GM18951 (cell line): ENCODE measurements around the gene HSP90AB1.

Source experiments
- POLR2A ChIP-seq: IDR thresholded peaks from 4 replicates; pipeline ENCODE4 v1.6.1; 2011; ENCODE audit warnings: mild to moderate bottlenecking; ENCODE audit not compliant: insufficient read length, insufficient read depth; ENCODE audit errors: extremely low read depth
- in situ Hi-C: fragments of 300-500 bp; cut with MboI; formaldehyde crosslinking; loops from one replicate; pipeline ENCODE4 v1.12.0; 2022; ENCODE audit warnings: low sequenced_read_pairs, mixed read lengths, inconsistent platforms; ENCODE audit not compliant: unreplicated experiment

The HSP90AB1 gene

DNA sequence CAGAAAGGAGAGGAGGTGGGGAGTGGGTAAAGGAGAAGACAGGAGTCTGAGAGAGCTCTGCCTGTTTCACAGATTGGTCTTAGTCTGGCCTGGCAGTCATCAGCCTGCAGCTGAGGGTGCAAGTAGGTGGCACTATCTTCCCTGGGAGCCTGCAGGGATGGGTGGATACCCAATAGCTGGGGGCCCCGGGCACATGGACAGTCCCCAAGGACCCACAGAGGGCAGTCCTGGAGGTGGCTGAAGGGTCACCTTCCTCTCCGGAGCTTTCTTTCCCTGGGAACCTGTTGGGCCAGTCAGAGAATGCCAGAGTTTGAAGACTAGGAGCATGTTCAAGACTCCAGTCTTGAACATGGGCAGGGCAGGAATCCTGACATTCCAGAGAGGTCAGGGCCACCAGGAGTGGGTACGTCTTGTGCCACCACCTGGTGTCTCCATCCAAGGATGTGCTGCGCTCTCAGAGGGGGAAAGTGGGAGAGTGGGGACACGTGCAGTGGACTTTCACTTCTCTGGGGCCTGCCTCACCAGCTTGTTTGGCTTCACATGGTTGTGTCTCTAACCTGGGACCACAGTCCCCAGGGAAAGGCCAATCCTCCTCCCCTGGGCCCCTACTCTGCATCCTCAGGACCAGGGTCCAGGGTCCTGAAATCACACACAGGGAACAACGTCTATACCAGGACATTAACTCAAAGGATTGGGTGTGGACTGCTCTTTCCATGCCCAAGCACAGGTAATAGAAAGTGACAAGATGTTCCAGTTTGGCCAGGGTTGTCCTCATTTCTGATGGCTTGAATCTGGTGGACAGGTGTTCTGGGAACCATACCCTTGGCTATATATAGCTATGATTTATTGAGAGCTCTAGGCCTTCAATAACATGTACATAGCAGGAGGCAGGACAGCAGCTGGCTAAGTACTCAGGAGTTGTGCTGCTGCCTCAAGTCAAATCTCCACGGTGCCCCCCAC lies 48.2 kb downstream of the HSP90AB1 start:
- no peak for TF ChIP-seq POLR2A
- in situ Hi-C loops: no loop called here

- in situ Hi-C loops: no loop called here
- TF ChIP-seq POLR2A: no peak
These were observed 50.5 kb downstream of the HSP90AB1 start for GRCh38 chr6:44297063-44298038.

GRCh38 chr6:44298055-44298803 lies 51.3 kb downstream of the HSP90AB1 start:
- no peak for TF ChIP-seq POLR2A
- in situ Hi-C loops: no loop called here

DNA sequence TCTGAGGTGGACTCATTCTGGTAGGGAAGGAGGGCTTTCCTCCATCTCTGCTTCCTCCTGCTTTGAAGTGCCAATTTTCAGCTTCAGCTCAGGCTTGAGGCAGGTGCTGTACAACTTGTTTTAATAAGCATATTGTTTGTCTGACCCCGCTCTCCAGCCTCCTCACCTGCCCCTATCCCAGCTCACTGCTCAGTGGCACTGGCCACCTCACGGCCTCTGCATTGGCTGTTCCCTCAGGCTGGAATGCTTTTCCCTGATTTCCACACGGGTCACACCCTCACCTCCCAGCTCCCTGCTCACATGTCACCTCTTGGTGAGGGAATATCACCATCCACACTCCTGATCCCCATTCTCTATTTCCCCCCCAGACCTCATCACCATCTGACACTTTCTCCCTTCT lies 52.0 kb downstream of the HSP90AB1 start:
- in situ Hi-C loops: no loop called here
- TF ChIP-seq POLR2A: no peak

GRCh38 chr6:44300292-44300823 lies 53.5 kb downstream of the HSP90AB1 start:
- in situ Hi-C loops: no loop called here
- no peak for TF ChIP-seq POLR2A

- in situ Hi-C loops: no loop called here
- TF ChIP-seq POLR2A: no peak
These were observed 54.2 kb downstream of the HSP90AB1 start for GRCh38 chr6:44301106-44301505.

DNA sequence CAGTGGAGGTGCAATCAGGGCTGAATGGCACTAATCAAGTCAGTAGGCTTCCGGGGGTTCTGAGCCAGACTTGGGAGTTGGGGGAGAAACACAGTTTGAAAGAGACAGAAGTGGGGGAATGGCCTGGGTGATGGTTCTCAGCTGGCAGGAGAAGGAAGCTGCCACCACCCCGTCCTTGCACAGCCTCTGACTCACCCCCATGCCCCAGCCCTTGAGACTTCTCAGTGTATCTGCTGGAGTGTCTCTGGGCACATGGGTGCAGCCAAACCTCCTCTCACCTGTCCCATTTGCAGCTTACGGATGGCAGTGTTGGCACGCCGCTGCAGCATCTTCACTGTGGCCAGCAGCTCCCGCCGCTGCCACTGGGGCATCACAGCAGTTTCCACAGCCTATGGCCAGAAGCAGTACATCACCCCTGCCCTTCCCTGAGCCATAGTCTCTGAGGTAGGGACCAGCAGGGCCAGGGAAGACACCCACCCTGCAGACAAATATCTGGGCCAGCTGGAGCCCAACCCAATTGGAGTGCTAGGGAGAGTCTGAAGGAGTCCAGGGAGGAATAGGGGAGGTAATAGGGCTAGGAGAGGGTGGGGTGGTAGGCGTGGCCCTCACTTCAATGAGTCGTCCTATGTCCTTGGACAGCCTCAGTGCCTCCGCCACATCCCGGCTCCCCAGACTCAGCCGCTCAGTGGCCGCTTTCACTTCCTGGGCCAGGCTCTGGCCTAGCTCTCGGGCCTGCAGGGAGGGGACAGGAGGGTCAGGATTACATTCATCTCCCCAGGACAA lies 55.1 kb downstream of the HSP90AB1 start:
- TF ChIP-seq POLR2A: no peak
- in situ Hi-C loops: no loop called here

GRCh38 chr6:44302856-44303255 lies 56.0 kb downstream of the HSP90AB1 start:
- TF ChIP-seq POLR2A: no peak
- in situ Hi-C loops: no loop called here
